Hematopoietic multipotent progenitor cell treated with erythropoietin and hydrocortisone succinate and interleukin-3 and kit ligand, for 17 days (in vitro differentiated cells): ENCODE measurements around the gene GPC6.
"Not testable (repeated sequence)": the region's sequence is repeated elsewhere in the genome, so short reads cannot be mapped to it uniquely, and the experiment has no call there.

Experiments
- DNase-seq: peaks from one replicate; pipeline ENCODE4 v3.0.0-alpha.2; 2015; ENCODE audit warnings: low spot score

Gene GPC6

DNA sequence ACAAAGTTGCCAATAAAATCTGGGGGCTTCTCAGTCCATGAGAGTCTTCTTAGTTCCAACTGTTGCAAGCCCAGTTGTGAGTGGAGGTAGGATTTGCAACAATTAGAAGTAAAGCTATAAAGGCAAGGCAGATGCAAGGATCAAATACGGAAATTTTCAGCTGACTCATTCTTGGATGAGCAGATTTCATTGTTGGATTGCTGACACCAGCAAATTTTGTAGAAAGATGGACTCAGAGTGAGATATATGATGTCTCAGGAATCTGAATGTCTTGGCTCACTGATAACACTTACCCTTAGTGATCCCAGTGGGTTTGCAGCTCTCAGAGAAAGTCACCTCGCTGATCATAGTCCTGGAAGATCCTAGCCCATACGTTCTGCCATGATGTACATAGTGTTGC is 209.0 kb downstream of the GPC6 start:
- no peak for DNase-seq

DNA sequence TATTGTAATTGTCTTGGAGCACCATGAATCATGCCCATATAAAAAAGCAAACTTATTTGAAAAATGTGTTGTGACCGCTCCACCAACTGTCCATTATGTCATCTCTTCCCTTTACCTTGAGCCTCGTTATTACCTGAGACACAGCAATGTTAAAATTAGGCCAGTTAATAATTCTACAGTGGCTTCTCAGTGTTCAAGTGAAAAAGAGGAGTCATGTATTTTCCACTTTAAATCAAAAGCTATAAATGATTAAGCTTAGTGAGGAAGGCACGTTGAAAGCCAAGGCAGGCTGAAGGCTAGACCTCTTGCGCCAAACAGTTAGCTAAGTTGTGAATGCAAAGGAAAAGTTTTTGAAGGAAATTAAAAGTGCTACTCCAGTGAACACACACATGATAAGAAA is 210.5 kb downstream of the GPC6 start:
- no peak for DNase-seq

DNA sequence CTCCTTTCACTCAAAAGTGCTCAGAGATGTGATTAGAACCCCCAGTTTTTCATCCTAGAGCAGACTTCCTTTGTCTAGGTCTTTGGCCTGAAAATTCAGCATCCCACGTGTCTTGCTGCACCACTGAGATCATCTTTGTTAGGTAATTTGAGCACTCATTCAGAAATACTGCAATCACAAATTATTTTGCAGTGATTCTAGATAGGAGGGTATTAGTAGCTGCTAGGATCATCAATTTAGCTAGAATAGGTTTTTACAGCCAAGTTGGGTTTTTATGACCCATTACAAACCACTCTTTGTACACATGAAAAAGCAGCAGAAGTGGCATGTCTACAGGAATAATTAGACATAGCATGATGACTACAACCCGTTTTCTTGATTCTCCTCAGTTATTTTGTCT is 219.6 kb downstream of the GPC6 start:
- no peak for DNase-seq

DNA sequence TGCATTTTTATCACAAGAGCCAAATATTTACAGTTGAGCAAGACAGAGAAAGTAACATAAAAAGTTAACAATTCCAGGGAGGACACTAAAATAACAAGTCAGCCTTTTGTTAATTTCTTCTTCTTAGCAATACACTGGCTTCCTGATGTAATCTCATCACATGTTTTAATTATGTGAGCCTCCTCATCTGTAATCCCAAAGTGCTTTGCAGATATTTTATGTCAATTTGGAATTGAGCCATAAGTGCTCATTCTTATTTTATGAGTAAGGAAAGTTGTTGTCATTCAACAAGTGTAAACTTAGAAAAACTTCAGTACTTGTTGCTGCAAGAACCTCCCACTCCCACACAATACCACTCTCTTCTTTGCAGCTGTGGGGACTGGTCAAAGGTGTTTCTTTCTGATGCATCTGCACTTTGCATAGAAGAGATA is 223.6 kb downstream of the GPC6 start:
- no peak for DNase-seq

DNA sequence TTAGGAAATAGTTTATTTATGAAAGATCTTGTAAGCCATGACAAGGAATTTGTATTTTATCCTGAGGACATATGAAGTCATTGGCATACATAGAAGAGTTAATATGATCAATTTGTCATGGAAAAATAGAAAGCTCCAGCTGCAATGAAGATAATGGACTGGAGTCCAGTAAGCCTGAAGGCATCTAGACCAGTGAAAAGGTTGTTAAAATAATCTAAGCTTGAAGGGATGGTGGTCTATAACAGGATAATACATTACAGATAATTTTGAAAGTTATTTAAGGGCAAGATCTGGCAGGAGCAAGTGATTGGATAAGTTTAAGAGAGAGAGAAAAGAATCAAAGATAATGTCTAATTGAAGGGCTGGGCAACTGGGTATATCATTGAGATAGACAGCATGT is 224.2 kb downstream of the GPC6 start:
- no peak for DNase-seq

DNA sequence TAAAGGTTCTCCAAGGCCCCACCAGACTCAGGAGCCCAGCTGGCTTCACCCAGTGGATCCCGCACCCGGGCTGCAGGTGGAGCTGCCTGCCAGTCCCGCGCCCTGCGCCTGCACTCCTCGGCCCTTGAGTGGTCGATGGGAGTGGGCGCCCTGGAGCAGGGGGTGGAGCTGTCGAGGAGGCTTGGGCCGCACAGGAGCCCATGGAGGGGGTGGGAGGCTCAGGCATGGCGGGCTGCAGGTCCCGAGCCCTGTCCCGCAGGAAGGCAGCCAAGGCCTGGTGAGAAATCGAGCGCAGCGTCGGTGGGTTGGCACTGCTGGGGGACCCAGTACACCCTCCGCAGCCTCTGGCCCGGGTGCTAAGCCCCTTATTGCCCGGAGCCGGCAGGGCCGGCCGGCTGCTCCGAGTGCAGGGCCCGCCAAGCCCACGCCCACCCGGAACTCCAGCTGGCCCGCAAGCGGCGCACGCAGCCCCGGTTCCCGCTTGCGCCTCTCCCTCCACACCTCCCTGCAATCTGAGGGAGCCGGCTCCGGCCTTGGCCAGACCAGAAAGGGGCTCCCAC is 228.1 kb downstream of the GPC6 start:
- DNase-seq: not testable (repeated sequence)

DNA sequence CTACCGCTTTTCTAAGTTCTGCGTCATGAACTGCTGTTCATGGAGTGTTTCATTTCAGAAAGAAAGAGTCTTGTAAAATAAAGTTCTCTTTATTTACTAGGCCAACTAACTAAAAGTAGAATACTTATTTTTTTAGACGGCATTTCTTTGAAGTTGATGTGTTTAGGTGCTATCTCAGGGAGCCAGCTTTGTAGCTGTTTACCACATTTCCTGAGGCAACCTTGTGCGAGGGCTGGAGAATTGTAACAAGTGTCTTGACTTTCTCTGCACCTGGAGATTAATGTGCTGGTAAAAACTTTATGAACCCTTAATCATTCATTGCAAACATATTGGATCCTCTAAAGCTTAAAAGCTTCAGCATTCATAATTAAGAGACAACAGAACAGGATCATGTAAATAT is 229.3 kb downstream of the GPC6 start:
- DNase-seq: no peak

DNA sequence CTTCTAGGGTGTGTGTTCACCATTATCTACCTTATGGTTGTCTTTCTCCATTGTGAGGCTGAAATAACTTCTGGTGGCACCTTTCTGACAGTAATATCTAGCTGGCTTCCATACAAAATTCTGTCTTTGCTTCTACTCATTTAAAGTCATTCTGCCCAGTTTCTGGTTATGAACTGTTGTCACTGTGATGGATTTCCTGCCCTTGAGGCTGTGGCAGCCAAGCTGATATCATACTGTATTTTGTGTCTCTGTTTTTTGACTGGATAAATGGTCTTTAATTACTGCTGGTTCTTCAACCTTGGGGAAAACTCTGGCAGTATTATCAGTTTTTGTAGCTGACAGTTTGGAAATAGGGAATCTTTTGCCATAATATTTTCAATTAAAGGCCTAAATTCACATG is 233.4 kb downstream of the GPC6 start:
- DNase-seq: no peak

DNA sequence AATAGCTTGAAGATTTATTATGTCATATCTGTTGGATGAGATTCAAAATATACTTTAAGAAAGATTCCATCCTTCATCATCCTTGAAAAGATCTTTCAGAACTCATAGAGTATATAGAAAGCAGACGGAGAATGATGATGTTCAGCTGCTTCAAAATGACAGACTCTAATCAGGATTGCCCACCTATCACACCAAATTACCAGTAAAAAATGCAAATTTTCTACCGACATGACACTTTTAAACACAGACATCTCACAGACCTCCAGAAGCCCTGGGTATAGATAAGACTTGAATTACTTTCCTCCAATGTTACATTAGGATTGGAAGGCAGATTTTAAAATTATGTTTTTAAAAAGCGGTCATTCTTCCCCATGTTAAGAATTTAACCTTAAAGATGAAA is 235.5 kb downstream of the GPC6 start:
- DNase-seq: no peak

DNA sequence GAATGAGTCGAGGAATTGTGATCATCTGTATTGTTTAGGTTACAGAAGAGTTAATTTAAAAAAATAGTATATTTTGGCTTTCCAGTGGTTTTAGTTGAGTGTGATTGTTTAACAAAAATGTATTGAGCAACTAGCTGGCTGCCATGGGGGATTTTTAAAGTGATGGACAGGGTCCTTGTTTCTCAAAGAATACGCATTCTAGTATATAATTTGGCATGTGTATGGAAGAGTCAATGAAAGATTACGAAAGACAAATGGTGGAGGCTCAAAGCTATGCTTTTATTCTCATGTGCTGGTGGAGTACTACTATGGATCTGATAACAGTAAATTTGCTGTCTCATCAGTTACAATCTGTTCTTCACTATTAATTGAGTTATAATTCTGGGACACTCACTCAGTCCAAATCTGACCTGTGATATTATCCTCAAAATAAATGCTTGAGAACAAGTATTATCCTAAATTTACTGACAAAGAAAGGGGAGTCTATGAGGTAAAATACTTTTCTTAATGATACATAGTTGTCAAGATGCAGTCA is 240.0 kb downstream of the GPC6 start:
- DNase-seq: no peak

DNA sequence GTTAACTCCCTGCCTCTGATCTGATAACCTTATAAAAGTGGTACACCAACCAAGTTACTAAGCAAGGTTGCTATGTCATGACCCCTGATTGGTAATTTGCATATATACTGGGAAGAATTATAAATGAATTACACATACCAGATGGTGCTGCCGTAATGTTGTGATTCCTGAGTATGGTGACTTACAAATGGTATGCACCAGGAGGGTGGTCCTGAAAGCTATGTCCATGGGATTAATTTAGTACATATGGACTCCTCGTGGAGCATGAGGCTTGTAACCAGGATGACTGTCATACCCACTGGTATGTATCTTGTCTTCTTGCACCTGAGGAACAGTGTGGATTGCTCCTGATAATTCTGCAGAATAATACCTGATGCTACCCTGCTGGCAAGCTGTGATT is 240.6 kb downstream of the GPC6 start:
- DNase-seq: no peak

DNA sequence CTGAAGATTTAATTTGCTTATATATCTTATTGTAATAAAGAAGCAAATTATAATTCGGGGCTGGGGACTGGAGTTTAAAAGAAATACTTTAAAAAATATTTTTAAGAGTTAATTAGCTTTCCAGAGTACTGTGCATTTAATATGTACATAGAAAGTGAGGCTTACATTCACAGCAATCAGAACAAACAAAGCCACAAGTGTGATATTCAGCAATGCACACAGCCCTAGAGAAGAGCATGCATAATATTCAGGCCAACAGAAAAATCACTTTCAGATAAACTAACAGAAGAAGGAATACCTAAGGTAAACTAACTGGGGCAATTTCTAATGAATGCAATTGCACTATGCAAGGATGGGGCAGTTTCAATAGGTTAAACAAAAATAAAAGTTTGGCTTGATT is 241.8 kb downstream of the GPC6 start:
- DNase-seq: no peak

DNA sequence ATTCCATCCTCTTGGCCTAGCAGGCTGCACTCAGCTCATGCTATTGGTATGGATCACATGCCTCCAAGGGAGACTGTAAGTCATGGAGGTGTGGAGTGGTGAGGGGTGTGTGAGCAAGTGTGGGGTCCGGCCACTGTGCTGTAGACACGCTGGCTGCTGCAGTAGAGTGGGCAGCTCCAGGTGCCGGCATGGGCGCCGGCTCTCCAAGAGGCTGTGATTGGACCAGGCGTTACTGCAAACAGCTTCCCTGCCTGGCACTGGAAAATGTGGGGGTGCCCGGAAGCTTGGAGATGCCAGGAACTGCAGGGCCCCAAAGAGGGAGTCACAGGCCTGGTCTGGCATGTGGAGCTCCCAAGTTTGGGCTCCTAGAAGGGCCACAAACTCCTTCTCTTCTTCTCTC is 245.7 kb downstream of the GPC6 start:
- DNase-seq: no peak

DNA sequence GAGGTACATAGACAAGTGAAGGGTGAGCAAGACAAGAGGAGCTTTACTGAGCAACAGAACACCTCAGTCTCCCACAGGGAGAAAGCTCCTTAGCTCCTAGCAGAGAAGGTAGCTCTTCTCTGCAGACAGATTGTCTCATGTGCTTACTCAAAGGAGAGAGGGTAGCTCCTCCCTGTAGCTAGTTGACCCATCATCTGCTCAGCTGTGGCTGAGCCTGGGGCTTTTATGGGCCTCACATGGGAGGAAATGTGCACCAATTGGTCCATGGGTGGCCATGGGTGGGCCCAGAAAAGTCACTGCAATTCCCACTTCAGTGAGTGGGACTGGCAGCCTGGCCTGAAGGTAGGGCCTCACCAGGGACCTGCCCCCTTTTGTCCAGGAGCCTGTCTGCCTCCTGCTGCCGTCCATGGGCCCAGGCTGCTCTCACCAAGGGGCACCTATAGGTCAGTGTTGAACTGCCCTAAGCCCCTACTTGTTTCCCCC is 246.2 kb downstream of the GPC6 start:
- DNase-seq: no peak

DNA sequence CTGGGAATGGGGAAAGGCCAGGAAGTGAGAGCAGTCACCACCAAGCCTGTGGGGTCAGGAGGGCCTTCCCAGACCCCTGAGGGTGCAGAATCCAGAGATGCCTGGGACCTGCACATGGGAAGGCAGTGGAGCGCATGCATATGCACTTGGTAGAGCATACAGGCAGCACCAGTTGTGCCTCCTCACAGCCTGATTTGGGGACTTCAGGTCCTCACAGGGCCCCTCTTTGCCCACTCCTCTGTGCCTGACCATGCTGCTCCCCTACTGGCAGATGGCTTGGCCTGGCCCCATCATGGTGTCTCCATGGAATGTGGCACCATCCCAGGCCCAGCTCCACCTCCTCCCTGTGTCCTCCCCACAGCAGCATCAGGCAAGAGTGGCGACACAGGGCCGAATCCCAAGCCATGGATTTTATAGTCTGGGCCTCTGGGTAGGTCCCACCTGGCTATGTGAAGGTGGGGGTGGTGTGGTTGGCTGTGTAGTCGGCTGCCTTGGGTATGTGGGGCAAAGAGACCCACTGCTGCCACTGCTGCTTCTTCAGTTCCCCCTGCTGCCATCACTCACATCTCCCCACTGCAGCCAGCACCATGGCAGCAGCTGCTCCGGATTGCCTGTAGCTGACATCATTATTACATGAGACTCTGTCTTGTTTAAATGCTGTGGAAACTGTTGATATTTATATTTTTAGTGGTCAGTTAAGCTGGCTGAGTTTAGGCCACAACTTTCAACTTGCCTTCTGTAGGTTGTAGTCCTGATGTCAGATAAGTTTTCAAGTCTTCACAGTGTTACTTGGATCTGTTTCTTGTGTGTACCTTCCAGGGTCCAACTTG is 247.0 kb downstream of the GPC6 start:
- no peak for DNase-seq

DNA sequence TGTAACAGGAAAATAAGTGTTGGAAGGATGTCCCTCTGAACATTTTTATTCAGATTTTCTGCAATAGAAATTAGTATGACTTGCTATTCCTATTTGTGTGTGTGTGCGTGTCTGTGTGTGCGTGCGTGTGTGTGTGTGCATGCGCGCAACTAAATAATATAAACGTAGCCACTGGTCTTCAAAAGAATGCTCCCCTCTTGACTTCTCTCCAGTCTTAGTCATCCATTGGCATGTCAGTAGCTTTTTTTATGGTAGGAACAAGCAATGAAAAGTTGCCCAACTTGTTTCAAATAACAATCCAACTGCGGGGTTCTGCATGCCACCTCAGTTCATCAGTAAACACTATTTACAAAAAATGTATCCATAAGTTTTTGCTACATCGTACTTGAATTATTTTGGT is 249.6 kb downstream of the GPC6 start:
- DNase-seq: no peak

DNA sequence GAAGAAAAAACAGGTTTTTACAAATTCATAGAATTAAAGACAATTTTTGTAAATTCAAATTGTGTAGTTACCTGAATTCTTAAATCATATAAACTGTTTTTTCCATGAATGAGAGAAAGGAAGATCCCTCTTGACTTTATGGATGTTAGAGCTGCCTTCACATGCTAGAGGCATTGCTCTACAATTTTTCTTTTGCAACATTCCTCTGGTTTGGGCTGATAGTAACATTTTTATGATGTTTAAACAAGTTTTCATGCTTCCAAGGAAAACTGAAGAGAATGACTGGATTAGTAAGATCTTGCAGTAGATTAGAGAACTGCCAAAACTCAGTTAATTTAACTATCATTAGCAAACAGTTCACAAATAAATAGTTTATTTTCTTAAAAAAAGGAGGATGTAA is 250.6 kb downstream of the GPC6 start:
- DNase-seq: no peak

DNA sequence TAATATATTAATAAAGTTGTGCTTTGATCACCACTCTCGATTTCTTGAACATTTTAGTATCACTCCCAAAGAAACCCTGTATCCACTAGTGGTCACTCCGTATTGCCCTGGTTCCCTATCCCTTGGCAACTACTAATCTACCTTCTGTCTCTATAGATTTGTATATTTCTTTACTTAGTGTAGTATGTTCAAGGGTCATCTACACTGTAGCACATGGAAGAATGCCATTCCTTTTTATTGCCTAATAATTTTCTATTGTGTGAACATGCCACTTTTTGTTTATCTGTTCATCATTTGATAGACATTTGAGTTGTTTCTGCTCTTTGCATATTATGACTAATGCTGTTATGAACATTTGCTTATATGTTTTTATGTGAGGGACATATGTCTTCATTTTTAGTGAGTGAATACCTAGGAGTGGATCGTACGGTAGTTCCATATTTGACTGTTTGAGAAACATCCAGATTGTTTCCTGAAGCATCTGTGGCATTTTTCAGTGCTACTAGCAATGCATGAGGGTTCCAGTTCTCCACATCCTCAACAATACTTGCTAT is 254.0 kb downstream of the GPC6 start:
- DNase-seq: no peak

DNA sequence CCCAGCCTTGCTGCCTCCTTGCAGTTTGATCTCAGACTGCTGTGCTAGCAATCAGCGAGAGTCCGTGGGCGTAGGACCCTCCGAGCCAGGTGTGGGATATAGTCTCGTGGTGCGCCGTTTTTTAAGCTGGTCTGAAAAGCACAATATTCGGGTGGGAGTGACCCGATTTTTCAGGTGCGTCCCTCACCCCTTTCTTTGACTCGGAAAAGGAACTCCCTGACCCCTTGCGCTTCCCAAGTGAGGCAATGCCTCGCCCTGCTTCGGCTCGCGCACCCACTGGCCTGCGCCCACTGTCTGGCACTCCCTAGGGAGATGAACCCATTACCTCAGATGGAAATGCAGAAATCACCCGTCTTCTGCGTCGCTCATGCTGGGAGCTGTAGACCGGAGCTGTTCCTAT is 269.5 kb downstream of the GPC6 start:
- DNase-seq: not testable (repeated sequence)

DNA sequence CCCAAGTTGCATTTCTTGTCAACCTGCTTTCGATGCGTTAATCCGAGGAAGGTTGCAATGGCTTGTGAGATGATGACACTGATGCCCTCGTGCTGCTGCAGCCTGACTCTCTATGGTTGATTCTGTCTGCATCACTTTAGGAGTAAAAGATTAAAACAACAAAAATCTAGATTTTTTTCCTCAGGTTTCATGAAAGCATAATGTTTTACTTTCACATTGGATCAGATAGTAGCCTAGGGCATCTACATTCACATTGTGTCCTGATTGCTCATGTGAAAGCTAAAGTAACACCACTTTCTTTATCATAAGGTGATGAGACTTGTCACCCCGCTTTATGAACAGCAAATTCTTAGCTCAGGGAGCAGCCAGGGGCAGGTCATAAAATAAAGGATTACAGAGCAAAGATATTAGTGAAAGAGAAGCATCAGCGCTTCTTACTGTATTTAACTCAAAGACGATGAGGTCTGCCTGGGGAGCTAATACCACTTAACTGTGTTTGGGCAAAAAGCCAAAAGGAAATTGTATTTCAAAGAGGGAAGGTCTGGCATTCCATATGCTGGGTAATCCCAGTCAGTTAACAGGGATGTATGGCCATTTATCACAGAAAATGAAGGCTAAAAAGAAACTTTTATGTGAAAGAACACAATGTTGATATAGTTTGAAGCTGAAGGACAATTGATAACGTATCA is 270.5 kb downstream of the GPC6 start:
- no peak for DNase-seq

DNA sequence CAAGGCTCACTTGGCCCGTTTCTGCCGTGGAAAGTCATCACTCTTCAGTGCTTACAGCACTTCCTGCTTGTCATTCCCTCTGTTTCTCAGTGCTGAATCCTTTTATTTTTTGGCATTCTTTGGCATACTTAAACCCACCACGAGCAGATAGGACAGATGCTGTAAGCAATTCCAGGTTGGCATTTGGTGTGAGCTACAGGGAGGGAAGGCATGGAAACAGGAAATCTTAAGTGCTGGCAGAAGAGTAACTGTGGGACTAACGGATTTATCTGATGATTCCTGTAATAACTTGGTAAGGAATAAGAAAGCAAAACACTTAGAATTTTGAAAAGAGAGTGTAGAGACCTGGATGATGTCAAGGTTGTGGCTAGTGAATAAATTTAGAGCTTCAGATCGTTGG is 273.4 kb downstream of the GPC6 start:
- DNase-seq: no peak

DNA sequence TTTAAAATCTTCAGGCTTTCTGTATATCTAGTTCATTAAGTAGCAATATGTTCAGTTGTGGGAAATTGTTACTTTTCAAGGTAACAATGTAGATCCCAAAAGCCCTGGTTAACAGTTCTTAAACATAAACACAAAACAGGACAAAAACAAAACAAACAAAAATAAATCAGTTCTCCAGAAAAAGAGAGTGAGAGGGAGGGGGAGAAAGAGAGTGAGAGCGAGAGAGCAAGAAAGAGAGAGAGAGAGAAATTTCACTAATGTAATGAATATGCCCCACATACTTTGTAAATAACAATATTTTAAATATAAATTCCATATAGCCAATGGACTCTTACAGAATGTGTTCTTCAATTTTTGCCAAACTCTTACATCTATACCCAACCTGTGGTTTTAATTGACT is 275.5 kb downstream of the GPC6 start:
- DNase-seq: no peak
